H1 (cell line): ENCODE measurements around the gene ZNF511.

Experiments used
- CTCF ChIP-seq, 3 experiments: IDR thresholded peaks; 1 replicate in 2 of 3; 2 replicates in 1 of 3; pipeline versions ENCODE4 v1.5.1 to v1.6.1; 2011; ENCODE audit warnings: low read length in 3 of 3, mild to moderate bottlenecking in 3 of 3, inconsistent platforms in 2 of 3, low read depth in 1 of 3, moderate library complexity in 1 of 3; ENCODE audit not compliant: insufficient read depth in 1 of 3; ENCODE audit errors: control extremely low read depth in 1 of 3
- POLR2A ChIP-seq, 2 experiments: IDR thresholded peaks; 1 replicate in 1 of 2; 2 replicates in 1 of 2; pipeline ENCODE4 v1.6.1; 2011; ENCODE audit warnings: low read depth in 2 of 2, low read length in 2 of 2, mild to moderate bottlenecking in 2 of 2; ENCODE audit errors: control extremely low read depth in 1 of 2
- SIN3A ChIP-seq, 2 experiments: IDR thresholded peaks in 1 of 2; conservative IDR thresholded peaks in 1 of 2; 2 replicates each; pipeline ENCODE4 v1.6.1; 2011 to 2012; ENCODE audit warnings: low read length in 2 of 2, improper control_type of control experiment in 1 of 2, low read depth in 1 of 2, mild to moderate bottlenecking in 1 of 2

DNA sequence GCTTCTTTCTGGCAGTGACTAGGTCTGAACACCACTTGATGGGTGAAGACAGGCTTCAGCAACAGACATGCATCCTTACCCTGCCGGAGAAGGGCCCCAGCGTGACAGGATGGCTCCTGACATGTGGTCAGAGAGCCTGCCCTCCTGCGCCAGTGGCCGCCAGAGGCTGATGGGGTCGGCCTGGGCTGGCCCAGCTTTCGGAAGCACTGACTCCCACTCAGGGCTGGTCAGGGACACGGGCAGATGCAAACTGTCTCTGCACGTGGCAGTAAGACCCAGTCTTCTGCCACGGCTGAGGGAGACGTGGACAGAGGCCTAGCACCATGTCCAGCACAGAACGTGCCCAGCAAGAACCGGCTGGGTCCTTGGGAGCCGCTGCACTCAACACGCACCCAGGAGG, 10.2 kb upstream of the ZNF511 start:
- TF ChIP-seq POLR2A (IDR thresholded peaks at IDR 0.05; ENCODE audit: control extremely low read depth in 1 of 2, low read depth in 2 of 2, low read length in 2 of 2) = no peak
- TF ChIP-seq CTCF (IDR thresholded peaks at IDR 0.05; ENCODE audit: control extremely low read depth in 1 of 3, insufficient read depth in 1 of 3, low read depth in 1 of 3, low read length in 3 of 3) = no peak
- TF ChIP-seq SIN3A (conservative IDR thresholded peaks at IDR 0.05 in 1 of 2, IDR thresholded peaks at IDR 0.05 in 1 of 2; ENCODE audit: low read depth in 1 of 2, low read length in 2 of 2) = no peak
